Posterior vena cava (tissue), 2 donors: Measurements from ENCODE around the gene FAAH2. TPM values are rescaled to one million over a fixed set of nuclear protein-coding genes. Genes with fewer than 3 reads are reported as not detected.
"Not testable (repeated sequence)": the region's sequence is repeated elsewhere in the genome, so short reads cannot be mapped to it uniquely, and the experiment has no call there.

Experiments used
- DNase-seq: peaks from one replicate; pipeline ENCODE4 v3.0.0-alpha.2; 2020; ENCODE audit warnings: low spot score
- intact Hi-C, 2 donors: fragments of 100-400 bp; cut with DNase I; formaldehyde crosslinking; loops; one replicate each; pipeline versions ENCODE4 v1.14.1 to v1.14.2; 2022 to 2023
- total RNA-seq, 2 donors: library from RNA; stranded (reverse); fragmentation: NEBNext Ultra II Directional; extraction: Animal tissue kit (Norgen Biotek cat#: 25700); gene quantifications; one replicate each; pipeline ENCODE4 v1.2.1, GENCODE V29; 2021
- donor health status: DM: yes; HTN: yes; CAD: no.
- donor health status: DM: yes; HTN: yes; CAD: no.

The FAAH2 gene
- total RNA-seq, 2 donors from 2014 or later: 0.29 to 0.60 TPM

DNA sequence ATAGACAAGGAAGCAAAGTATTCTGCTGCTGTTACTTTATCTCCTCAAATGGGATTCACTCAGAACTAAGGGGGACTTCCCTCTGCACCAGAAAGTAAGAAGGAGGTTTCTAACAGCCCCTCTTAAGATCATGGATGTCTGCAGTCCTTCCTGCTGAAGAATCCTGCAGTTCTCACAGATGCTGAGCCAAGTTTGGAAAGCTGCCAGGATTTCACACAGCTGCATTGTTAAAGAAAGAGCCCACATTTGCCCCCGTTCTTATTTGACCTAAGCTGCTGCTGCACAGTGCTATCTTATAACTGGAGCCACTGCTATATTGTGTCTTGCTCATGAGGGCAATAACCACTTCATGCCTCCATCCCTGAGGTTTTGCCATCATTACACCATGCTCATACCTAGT, 81.1 kb downstream of the FAAH2 start:
- DNase-seq: no peak
- intact Hi-C loops: no loop called here

DNA sequence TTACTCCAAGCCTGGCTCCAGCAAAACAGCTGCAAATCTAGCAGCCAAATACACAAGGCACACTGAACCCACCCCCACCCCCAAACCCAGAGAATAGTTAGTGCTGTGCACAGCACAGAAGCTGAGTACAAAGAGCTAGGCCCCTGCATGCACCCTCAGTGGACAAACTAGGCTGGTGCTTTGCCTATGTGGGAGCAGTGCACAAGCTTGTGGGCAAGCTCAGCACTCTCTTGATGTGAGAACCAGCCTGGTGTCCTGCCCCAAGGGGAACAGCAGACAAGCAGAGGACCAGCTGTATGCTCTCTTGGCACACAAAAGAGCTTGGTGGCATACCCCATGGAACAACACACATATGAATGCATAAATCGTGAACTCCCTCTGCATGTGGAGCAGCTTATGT, 81.7 kb downstream of the FAAH2 start:
- intact Hi-C loops: no loop called here
- DNase-seq: no peak

DNA sequence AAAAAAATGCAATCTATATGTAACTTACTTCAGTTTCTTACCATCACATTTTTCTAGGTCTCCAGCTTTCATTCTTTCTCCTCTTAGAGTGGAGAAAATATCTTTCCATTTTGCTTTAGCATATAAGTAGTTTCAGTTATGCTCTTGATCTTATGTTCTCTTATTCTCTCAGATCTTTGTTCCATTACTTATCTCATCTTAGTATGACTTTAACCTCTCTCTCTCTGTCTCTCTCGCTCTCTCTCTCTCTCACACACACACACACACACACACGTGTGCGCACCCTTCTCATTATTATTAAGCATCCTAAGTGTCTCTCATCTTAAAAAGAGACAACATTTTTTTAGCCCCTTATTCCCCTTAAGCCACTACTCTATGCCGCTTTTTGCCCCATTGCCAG, 92.8 kb downstream of the FAAH2 start:
- no peak for DNase-seq
- intact Hi-C loops: no loop called here

DNA sequence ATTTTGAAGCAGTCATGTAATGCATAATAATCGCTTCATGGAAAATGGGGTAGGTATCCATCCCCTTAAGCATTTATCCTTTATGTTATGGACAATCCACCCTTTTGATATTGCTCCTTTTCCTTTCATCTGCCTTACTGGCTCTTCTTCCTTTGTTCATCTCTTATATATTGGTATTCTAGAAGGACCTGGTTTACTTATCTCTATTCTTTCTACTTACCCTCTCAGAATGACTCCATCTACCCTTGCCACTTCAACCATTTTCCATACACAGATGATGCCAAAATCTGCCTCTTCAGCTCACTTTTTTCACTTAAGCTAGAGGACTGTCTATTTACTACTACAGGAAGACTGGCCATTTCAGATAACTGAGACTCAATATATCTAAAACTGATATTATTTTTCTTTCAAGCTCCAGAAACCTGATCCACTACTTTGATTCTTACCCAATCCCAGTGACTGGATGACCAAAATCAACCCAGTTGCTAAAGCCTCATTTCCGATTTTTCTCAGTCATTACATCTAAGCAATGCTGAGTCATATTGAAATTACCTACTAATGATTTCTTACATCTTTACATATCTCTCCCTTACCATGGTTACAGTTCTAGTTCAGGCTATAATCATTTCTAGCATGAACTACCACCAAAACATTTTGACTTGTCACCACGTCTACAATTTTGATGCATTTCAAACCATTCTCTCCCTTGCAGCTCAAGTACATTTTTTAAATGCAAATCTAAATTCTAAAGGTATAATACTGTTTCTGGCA, 93.7 kb downstream of the FAAH2 start:
- no peak for DNase-seq
- intact Hi-C loops: no loop called here

DNA sequence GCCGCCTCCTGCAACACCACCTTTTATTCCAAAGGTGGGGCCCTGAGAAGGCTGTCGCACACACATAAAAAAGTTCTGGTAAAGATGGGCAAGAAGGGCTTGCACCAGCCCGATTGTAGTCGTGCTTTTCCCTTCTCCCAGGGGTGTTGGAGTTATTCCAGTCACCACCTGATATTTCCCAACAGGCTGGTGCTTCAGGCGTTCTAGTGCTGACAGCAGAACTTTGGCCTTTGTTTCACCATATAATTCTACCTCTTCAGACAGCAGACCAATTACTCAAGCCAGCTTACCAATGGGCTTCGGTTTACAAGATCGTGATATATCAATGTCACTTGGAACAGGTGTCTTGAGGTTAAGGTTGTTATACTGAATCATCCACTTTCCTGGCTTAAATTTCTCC, 107.7 kb downstream of the FAAH2 start:
- DNase-seq, intact Hi-C loops: not testable (repeated sequence)

DNA sequence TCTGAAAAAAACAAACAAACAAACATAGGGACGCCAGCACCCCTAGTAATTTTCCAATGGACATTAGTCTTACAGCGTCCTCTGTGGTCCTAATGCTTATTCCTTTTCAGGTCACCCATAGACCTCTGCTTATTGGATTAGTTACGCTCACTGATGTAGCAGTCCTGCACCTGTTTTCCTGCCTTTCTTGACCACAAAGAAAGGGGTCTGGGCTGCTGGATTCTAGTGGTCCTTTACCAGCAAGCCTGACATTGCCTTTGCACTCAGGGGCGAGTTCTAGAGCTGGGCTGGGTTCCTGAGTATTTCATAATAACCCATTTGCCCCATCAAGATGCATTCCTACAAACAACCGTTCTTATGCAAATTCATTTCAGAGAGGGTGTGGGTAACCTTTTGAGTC, 116.7 kb downstream of the FAAH2 start:
- intact Hi-C loops, DNase-seq: not testable (repeated sequence)

DNA sequence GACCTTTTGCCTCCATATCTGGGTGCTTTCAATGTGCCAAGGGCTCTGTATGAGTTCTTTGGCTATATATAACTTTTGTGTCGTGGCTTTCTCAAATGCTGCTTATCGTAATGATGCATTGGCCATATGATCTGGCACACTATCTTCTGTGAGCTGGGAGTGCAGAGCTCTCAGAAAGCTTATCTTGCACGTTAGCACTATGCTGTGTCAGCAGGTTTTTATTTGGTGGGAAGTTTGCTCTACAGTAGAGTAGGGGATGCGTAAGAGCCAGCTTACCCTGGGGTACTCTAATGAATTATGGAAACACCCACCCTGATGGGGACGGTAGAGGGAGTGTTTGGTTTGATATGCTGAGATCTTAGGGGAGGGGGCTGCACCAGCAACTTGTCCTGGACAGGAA, 119.6 kb downstream of the FAAH2 start:
- intact Hi-C loops: no loop called here

DNA sequence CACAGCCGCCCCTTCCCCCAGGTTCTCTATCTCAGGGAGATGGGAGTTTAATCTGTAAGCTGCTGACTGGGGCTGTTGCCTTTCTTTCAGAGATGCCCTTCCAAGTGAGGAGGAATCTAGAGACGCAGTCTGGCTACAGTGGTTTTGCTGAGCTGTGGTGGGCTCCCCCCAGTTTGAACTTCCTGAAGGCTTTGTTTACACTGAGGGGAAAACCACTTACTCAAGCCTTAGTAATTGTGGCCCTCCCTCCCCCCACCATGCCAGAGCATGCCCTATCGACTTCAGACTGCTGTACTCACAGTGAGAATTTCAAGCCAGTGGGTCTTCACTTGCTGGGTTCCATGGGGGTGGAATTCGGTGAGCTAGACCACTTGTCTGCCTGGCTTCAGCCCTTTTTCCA, 131.3 kb downstream of the FAAH2 start:
- no peak for DNase-seq
- intact Hi-C loops: no loop called here

More for the DNA sequence above, 119.6 kb downstream of the FAAH2 start:
- DNase-seq: no peak

DNA sequence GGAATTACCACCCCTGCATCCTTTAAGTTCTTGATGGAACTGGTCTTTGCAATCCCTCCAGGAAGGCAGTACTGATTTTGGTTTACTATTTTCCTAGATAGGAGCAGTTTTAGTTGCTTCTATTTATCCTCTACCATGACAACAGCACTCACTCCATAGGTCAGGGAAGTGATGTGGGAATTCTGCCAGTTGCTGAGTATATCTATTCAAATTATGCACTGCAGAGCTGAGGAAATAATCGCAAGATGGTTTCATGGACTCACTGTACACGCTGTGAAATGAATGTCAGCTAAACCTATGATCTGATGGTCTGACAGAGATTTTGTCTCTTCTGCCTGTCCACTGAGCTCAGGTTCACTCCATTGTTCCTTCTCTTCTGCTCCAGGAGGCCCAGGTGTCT, 135.8 kb downstream of the FAAH2 start:
- intact Hi-C loops: no loop called here

DNA sequence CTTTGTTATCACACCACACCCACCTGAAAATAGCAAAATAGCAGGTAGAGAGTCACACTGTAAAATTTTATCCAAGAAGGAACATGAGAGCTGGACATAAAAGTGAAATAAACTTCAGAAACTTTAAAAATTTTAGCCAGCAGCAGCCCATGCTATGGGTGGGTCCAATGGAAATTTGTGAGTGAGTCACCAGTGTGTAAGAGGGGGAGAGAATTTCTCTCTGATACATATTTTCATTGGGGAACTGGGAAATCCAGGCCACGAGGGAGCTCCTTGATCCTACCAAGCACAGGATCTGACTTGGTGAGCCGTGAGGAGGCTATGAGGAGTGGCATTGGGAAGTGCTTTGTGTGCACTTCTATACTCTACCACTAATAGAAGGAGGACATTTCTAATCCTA, 136.3 kb downstream of the FAAH2 start:
- intact Hi-C loops: no loop called here
- no peak for DNase-seq

More for the DNA sequence above, 135.8 kb downstream of the FAAH2 start:
- no peak for DNase-seq

DNA sequence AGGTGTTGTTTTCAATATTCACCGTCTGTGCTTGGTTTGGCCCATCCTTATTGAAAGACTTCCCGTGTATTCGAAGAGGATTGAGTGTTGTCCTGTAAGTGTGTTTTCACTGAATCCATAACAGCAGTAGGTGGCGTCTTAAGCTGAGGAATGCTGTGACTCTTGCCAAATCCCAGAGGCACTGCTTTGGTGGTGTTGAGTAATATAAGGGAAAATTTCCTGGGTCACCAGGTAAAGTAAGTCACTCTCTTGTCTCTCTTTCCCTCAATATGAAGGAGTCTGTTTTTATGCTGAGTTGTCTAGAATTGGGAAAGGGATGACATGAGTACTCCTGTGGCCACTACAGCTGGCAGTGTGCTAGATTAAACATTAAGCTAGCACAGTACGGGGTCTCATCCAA, 158.6 kb downstream of the FAAH2 start:
- DNase-seq: no peak
- intact Hi-C loops: no loop called here

DNA sequence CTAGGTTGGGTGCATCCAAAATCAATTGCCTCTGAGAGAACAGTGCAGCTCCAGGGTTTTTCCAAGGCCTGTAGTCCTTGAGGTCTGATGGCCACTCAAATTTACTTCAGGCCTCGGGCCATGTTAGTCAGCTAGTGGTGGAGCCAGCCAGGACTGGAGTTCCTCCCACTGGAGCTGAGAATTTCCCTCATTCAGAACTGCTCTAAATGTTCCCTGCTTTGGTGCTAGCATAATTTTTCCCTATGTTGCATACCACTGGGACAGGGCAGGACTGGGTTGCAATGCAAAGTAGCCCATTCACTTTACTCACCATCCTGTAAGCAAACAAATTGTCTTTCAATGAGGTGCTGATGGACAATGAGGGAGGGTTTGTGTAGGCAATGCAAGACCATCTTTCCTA, 159.3 kb downstream of the FAAH2 start:
- intact Hi-C loops: no loop called here
- no peak for DNase-seq

DNA sequence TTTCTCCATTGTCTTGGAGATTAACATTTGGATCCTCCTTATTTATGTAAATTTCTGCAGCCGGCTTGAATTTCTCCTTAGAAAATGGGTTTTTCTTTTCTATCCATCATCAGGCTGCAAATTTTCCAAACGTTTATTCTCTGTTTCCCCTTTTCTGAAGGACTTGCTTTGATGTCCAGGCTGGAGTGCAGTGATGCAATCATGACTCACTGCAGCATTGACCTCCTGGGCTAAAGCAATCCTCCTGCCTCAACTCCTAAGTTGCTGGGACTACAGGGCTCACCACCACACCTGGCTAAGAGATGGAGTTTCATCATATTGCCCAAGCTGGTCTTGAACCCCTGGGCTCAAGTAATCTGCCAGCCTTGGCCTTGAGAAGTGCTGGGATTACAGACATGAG, 161.3 kb downstream of the FAAH2 start:
- intact Hi-C loops: no loop called here
- DNase-seq: no peak

DNA sequence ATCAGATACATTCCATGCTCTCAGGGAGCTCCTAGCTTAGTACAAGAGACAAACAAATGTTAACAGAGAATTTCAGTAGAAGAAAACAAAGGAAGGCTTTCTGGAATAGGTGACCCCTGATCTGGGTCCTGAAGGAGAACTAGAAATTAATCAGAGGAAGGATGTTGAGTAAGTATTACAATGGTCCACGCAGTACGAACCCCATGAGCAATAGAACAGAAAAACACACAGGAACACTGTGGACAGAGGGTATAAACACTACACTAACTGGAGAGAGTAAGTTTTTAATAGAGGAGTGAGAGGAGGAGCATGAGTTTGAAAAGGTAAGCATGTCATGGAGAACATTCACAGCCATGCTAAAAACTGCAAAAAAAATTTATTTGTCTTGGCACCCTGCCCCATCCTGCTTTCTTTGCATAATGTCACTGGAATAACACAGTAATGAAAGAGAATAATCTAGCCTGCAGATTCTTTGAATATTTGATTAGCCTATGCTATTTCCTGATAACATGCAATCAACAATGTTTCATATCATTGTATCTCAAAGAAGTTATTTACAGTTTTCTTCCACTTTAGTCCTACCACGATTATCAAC, 165.0 kb downstream of the FAAH2 start:
- DNase-seq: no peak
- intact Hi-C loops: no loop called here

DNA sequence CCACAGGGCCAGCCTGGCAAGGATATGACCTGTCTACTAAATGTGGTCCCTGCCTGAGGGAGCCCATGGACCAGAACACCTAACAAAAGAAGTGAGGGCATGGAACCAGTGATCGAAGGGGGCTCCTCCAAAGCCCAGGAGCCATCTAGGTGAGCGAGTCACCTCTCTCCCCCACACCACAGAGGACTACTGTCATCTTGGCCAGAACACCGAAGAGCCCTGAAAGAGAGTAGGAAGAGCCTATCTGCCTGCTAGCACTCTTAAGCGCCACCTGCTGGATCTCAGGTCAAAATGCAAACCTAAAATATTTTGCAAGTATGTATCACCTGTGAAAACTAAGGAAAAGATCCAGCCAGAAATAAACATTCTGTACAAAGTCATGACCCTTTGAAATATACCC, 167.4 kb downstream of the FAAH2 start:
- intact Hi-C loops: no loop called here
- DNase-seq: no peak

DNA sequence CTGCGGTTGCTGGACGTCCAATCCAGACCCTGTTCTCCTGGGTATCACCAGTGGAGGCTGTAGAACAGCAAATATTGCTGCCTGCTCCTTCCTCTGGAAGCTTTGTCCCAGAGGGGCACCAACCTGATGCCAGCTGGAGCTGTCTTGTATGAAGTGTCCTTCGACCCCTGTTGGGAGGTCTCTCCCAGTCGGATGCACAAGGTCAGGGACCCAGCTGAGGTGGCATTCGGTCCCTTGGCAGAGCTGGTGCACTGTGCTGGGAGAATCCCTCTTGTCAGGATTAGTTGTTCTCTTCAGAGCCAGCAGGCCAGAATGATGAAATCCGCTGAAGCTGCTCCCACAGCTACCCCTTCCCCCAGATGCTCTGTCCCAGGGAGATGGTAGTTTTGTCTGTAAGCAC, 195.0 kb downstream of the FAAH2 start:
- DNase-seq: peak; percentile 32
- intact Hi-C loops: no loop called here

DNA sequence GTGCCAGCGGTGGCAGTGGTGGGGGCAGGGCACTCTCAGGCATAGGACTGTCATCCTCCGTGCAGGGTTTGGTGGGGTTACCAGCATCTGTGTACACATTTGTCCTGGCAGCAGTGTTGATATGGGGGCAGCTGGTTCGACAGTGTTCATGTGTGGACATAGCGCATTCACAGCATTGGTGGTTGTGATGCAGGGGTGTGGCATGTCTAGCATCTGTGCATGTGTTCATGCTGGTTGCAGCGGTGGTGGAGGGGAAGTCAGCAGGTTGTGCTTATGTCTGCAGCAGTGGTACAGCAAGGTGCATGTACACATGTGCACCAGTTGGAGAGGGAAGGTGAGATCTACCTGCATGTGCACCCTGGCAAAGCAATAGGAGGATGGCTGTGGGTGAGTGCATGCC, 230.0 kb downstream of the FAAH2 start:
- intact Hi-C loops: no loop called here
- peak; percentile 63 for DNase-seq

DNA sequence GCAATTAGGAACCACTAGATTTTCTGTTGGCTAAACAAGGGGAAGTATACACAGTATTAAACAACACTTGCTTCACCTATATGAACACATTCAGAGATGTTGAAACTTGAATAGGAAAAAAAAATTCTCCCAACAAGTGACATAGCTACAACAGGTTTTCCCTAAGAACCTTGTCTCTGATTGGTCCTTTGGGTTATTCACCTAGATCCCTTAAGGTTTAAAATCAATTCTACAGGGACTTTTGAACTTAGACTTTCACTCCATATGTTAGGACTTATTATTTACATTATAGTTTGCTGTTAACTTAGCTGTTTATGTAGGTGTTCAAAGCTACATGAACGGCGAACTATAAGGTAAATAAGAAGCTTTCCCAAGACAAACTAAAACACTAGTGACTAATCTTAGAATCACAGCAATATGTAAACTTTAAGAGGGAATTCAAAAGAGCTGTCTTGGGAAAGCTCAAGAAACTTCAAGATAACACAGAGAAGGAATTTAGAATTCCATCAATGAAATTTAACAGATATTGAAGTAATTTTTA, 233.1 kb downstream of the FAAH2 start:
- no peak for DNase-seq
- intact Hi-C loops: no loop called here

DNA sequence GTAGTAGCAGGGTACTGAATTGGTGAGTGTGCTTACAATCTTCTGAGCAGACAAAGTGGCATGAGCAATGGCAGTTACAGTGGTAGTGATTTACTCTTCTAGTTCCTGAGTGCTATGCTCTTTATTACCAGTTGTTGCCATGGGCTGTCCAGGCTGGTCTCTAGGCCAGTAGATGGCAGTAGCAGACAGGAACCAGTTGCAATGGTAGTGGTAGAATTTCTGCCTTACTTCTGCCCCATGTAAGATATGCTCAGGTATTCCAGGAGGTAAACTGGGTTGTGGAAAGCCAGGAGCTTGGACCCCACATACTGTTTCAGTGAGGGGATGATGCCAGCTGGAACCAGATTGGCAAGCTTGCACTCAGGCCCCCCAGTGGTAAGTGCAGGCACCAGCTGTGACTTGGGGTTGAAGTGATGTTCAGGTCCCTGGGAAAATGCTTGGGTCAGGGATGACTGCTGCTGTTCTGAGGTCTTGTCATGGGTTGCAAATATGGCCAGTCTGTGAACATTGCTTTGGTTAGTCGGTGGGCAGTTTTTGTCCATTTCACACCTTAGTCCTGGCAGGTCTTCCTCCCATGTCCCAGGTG, 242.3 kb downstream of the FAAH2 start:
- DNase-seq: no peak
- intact Hi-C loops: no loop called here
